22Rv1 (cell line): ENCODE data around the gene HORMAD2.

ENCODE experiments used
- ZFX ChIP-seq: fragments of 450-650 bp; IDR thresholded peaks from 2 replicates; pipeline ENCODE4 v1.6.1; 2017; ENCODE audit warnings: antibody characterized with exemption, borderline replicate concordance
- TF ChIP-seq, protein P1 (sequence below): fragments of 450-650 bp; IDR thresholded peaks from 2 replicates; pipeline ENCODE4 v1.5.1; 2017; ENCODE audit warnings: mild to moderate bottlenecking

DNA sequence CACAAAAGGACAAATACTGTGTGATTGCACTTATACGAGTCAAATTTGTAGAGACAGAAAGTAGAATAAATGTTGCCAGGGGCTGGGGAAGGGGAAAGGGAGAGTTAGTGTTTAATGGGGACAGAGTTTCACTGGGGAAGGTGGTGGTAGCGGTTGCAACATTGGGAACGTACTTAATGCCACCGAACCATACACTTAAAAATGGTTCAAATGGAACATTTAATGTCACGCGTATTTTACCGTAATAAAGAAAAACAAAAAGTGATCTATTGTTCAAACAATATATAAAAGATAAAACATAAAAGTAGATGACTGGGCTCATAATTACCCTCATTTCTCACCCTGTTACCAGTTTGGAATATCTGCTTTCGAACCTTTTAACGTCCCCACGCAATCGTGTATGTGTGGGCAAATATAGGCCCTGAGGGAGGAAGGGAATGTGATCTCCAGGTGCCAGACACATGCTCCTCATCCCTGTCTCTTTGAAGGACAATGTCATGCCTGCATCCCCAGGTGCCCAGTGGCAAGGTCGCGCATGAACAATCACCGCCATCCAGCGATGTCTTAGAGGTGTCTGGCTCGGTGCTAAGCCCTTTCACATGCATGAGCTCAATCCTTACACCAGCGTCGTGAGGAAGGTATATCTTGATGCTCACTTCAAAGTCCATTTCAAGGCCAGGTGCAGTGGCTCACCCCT lies 131.0 kb downstream of the HORMAD2 start:
- TF ChIP-seq, protein P1, sequence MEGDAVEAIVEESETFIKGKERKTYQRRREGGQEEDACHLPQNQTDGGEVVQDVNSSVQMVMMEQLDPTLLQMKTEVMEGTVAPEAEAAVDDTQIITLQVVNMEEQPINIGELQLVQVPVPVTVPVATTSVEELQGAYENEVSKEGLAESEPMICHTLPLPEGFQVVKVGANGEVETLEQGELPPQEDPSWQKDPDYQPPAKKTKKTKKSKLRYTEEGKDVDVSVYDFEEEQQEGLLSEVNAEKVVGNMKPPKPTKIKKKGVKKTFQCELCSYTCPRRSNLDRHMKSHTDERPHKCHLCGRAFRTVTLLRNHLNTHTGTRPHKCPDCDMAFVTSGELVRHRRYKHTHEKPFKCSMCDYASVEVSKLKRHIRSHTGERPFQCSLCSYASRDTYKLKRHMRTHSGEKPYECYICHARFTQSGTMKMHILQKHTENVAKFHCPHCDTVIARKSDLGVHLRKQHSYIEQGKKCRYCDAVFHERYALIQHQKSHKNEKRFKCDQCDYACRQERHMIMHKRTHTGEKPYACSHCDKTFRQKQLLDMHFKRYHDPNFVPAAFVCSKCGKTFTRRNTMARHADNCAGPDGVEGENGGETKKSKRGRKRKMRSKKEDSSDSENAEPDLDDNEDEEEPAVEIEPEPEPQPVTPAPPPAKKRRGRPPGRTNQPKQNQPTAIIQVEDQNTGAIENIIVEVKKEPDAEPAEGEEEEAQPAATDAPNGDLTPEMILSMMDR, result no peak
- no peak for TF ChIP-seq ZFX
